H9 (cell line): Measurements from ENCODE around the gene PSMB7. TPM values are rescaled to one million over a fixed set of nuclear protein-coding genes. Genes with fewer than 3 reads are reported as not detected.
A peak's percentile ranks its signal among the peaks of the same experiment; 100 is the strongest.

Source experiments
- DNase-seq: peaks from one replicate; pipeline ENCODE4 v3.0.0-alpha.2; 2017
- H2AFZ ChIP-seq: one replicate; pipeline ENCODE4 v1.6.1; 2013; ENCODE audit warnings: mild to moderate bottlenecking, low read length, control low read depth, moderate library complexity
- H2AK5ac ChIP-seq: 2 replicates; pipeline ENCODE4 v1.6.1; 2013; ENCODE audit warnings: low read length, control low read depth, mixed read lengths; ENCODE audit not compliant: insufficient read length
- H2BK120ac ChIP-seq: one replicate; pipeline ENCODE4 v1.6.1; 2013; ENCODE audit warnings: low read depth, mild to moderate bottlenecking, low read length, control low read depth, inconsistent platforms; ENCODE audit not compliant: poor library complexity, severe bottlenecking
- H2BK12ac ChIP-seq: 2 replicates; pipeline ENCODE4 v1.6.1; 2013; ENCODE audit warnings: low read length, control low read depth, mixed read lengths, low read depth; ENCODE audit not compliant: insufficient read length
- H2BK15ac ChIP-seq: 2 replicates; pipeline ENCODE4 v1.6.1; 2013; ENCODE audit warnings: low read depth, low read length, control low read depth
- H2BK20ac ChIP-seq: one replicate; pipeline ENCODE4 v1.6.1; 2013; ENCODE audit warnings: low read depth, mild to moderate bottlenecking, low read length, control low read depth, inconsistent platforms; ENCODE audit not compliant: poor library complexity, severe bottlenecking
- H2BK5ac ChIP-seq: 2 replicates; pipeline ENCODE4 v1.6.1; 2013; ENCODE audit warnings: low read length, control low read depth, mixed read lengths; ENCODE audit not compliant: insufficient read length
- H3K14ac ChIP-seq: 2 replicates; pipeline ENCODE4 v1.6.1; 2013; ENCODE audit warnings: low read length, control low read depth; ENCODE audit not compliant: insufficient read depth
- H3K18ac ChIP-seq: 2 replicates; pipeline ENCODE4 v1.6.1; 2013; ENCODE audit warnings: low read depth, mild to moderate bottlenecking, mixed read lengths, low read length, control low read depth; ENCODE audit not compliant: insufficient read length
- H3K23ac ChIP-seq: 2 replicates; pipeline ENCODE4 v1.6.1; 2013; ENCODE audit warnings: low read length, control low read depth, mixed read lengths, low read depth; ENCODE audit not compliant: insufficient read length
- H3K23me2 ChIP-seq: 2 replicates; pipeline ENCODE4 v1.6.1; 2013; ENCODE audit warnings: low read depth, mild to moderate bottlenecking, mixed read lengths, low read length, control low read depth; ENCODE audit not compliant: insufficient read length, poor library complexity, severe bottlenecking
- H3K27ac ChIP-seq: 2 replicates; pipeline ENCODE4 v1.5.1; 2013; ENCODE audit warnings: low read length, control low read depth, mixed read lengths, low read depth; ENCODE audit not compliant: insufficient read length
- H3K27me3 ChIP-seq: 2 replicates; pipeline ENCODE4 v1.6.1; 2013; ENCODE audit warnings: low read length, control low read depth, inconsistent platforms; ENCODE audit not compliant: insufficient read depth
- H3K4ac ChIP-seq: 2 replicates; pipeline ENCODE4 v1.6.1; 2013; ENCODE audit warnings: low read depth, mild to moderate bottlenecking, control low read depth, inconsistent platforms, low read length, moderate library complexity
- H3K4me1 ChIP-seq: 2 replicates; pipeline ENCODE4 v1.6.1; 2013; ENCODE audit warnings: low read length, control low read depth, inconsistent platforms; ENCODE audit not compliant: insufficient read depth
- H3K4me2 ChIP-seq: 2 replicates; pipeline ENCODE4 v1.6.1; 2013; ENCODE audit warnings: low read length, control low read depth, mixed read lengths; ENCODE audit not compliant: insufficient read length, insufficient read depth
- H3K56ac ChIP-seq: 2 replicates; pipeline ENCODE4 v1.6.1; 2013; ENCODE audit warnings: low read depth, mild to moderate bottlenecking, mixed read lengths, low read length, control low read depth; ENCODE audit not compliant: insufficient read length
- H3K79me1 ChIP-seq: 2 replicates; pipeline ENCODE4 v1.6.1; 2013; ENCODE audit warnings: low read depth, mild to moderate bottlenecking, moderate library complexity, low read length, control low read depth, inconsistent platforms; ENCODE audit not compliant: insufficient read depth, poor library complexity, severe bottlenecking
- H3K79me2 ChIP-seq: 2 replicates; pipeline ENCODE4 v1.6.1; 2013; ENCODE audit warnings: low read length, control low read depth, inconsistent platforms; ENCODE audit not compliant: insufficient read depth
- H3K9ac ChIP-seq: 2 replicates; pipeline ENCODE4 v1.6.1; 2013; ENCODE audit warnings: low read length, control low read depth, mixed read lengths; ENCODE audit not compliant: insufficient read length; ENCODE audit errors: extremely low read depth
- H3K9me3 ChIP-seq: one replicate; pipeline ENCODE4 v1.6.1; 2013; ENCODE audit warnings: low read depth, low read length, inconsistent platforms; ENCODE audit not compliant: control insufficient read depth
- H3T11ph ChIP-seq: one replicate; pipeline ENCODE4 v1.6.1; 2013; ENCODE audit warnings: mild to moderate bottlenecking, low read length, control low read depth, inconsistent platforms
- H4K20me1 ChIP-seq: one replicate; pipeline ENCODE4 v1.6.1; 2013; ENCODE audit not compliant: control insufficient read depth, insufficient read length, insufficient read depth
- H4K5ac ChIP-seq: 2 replicates; pipeline ENCODE4 v1.6.1; 2013; ENCODE audit warnings: low read depth, mild to moderate bottlenecking, mixed read lengths, low read length, control low read depth; ENCODE audit not compliant: insufficient read length
- H4K8ac ChIP-seq: replicated peaks from 2 replicates; pipeline ENCODE4 v1.6.1; 2013; ENCODE audit warnings: low read length, control low read depth, mixed read lengths, low read depth; ENCODE audit not compliant: insufficient read length
- H4K91ac ChIP-seq: 2 replicates; pipeline ENCODE4 v1.6.1; 2013; ENCODE audit warnings: low read depth, mild to moderate bottlenecking, moderate library complexity, mixed read lengths, low read length, control low read depth; ENCODE audit not compliant: insufficient read length
- H3K27ac Mint-ChIP-seq, 3 experiments: 2 replicates in 2 of 3; 3 replicates in 1 of 3; pipeline ENCODE4 v1.8.0; 2020 to 2021; ENCODE audit warnings: mixed read lengths in 3 of 3, mild to moderate bottlenecking in 1 of 3, moderate library complexity in 1 of 3
- H3K27me3 Mint-ChIP-seq: 2 replicates; pipeline ENCODE4 v1.8.0; 2021; ENCODE audit warnings: low read depth, mild to moderate bottlenecking, moderate library complexity, mixed read lengths
- H3K36me3 Mint-ChIP-seq, 3 experiments: 2 replicates in 2 of 3; 3 replicates in 1 of 3; pipeline ENCODE4 v1.8.0; 2020 to 2021; ENCODE audit warnings: low read depth in 3 of 3, mixed read lengths in 3 of 3; ENCODE audit not compliant: insufficient read depth in 1 of 3
- H3K4me1 Mint-ChIP-seq, 2 experiments: 2 replicates each; pipeline ENCODE4 v1.8.0; 2020; ENCODE audit warnings: mixed read lengths in 2 of 2
- H3K4me3 Mint-ChIP-seq, 2 experiments: 2 replicates in 1 of 2; 3 replicates in 1 of 2; pipeline ENCODE4 v1.8.0; 2020 to 2021; ENCODE audit warnings: mild to moderate bottlenecking in 2 of 2, mixed read lengths in 2 of 2, moderate library complexity in 1 of 2
- H3K9me3 Mint-ChIP-seq, 2 experiments: 2 replicates in 1 of 2; 3 replicates in 1 of 2; pipeline ENCODE4 v1.8.0; 2020; ENCODE audit warnings: mild to moderate bottlenecking in 2 of 2, mixed read lengths in 2 of 2, moderate library complexity in 1 of 2
- CTCF ChIP-seq: fragments of 200-600 bp; sonication (generic); conservative IDR thresholded peaks from 3 replicates; pipeline ENCODE4 v1.8.0; 2021; ENCODE audit warnings: antibody characterized with exemption, mild to moderate bottlenecking
- WGBS: extraction: QIAGEN DNeasy Blood & Tissue Kit; methylation state at CpG from one replicate; pipeline ENCODE4 v1.1.7; 2013; ENCODE audit warnings: missing lambda C conversion rate, low lambda C conversion rate, mixed read lengths; ENCODE audit not compliant: insufficient read length; ENCODE audit errors: extremely low coverage; 5-methylcytosine and 5-hydroxymethylcytosine counted together
- total RNA-seq: library from RNA; stranded (reverse); gene quantifications from 2 replicates; pipeline ENCODE4 v1.2.1, GENCODE V29; 2021

Gene PSMB7
- total RNA-seq, 1 experiment from 2014 or later: 209 TPM

- Histone ChIP-seq H3K27ac (no peak overlapping the region), H2BK120ac (no peak overlapping the region), H3T11ph (no peak overlapping the region), H3K56ac (no peak overlapping the region), H2BK20ac (no peak overlapping the region), H2AFZ (no peak overlapping the region), H3K23ac (no peak overlapping the region), H2AK5ac (no peak overlapping the region), H3K9ac (no peak overlapping the region), H2BK5ac (no peak overlapping the region), H3K79me1 (no peaks in the 10 kb centered on the region), H3K27me3 (no peaks in the 10 kb centered on the region), H3K4ac (no peak overlapping the region), H4K5ac (no peak overlapping the region), H4K8ac (no peak overlapping the region), H3K4me2 (no peak overlapping the region), H3K4me1 (no peaks in the 10 kb centered on the region), H3K9me3 (no peaks in the 10 kb centered on the region), H2BK15ac (no peak overlapping the region), H3K79me2 (peaks cover 5% of the 10 kb centered on the region), H3K18ac (no peak overlapping the region), H3K14ac (no peak overlapping the region), H4K20me1 (no peaks in the 10 kb centered on the region), H2BK12ac (no peak overlapping the region), H4K91ac (no peak overlapping the region), H3K23me2 (no peaks in the 10 kb centered on the region)
- peaks cover 33 to 42% of the 10 kb centered on the region in 2 experiments for H3K4me1 Mint-ChIP-seq
- H3K4me3 Mint-ChIP-seq: no peak overlapping the region
- TF ChIP-seq CTCF: no peak
- H3K27me3 Mint-ChIP-seq: no peaks in the 10 kb centered on the region
- DNase-seq: no peak
- H3K27ac Mint-ChIP-seq: peak overlapping the region in 2 of 3 experiments; percentile 50 to 80; a peak in 3 of 7 replicates
- WGBS: no CpG with 5 or more reads among the region's 8 CpGs
- H3K36me3 Mint-ChIP-seq: peaks cover 0 to 25% (median 14%) of the 10 kb centered on the region in 3 experiments; a peak in 6 of 7 replicates
- H3K9me3 Mint-ChIP-seq: no peaks in the 10 kb centered on the region
Observed at GRCh38 chr9:124398191-124398935, 16.9 kb downstream of the PSMB7 start.
